HCT116 (cell line): Measurements from ENCODE around the gene OSBPL5. TPM values are rescaled to one million over a fixed set of nuclear protein-coding genes. Genes with fewer than 3 reads are reported as not detected.

Source experiments
- ATAC-seq: fragments of 200-7000 bp; cut with Tn5 transposase; 2 replicates; pipeline ENCODE4 v1.9.1; 2020; ENCODE audit warnings: mild to moderate bottlenecking, moderate library complexity
- BruUV-seq: library from RNA; stranded (reverse); fragments of 400-500 nt; replicated peaks from 2 replicates; lab custom pipeline; 2021; lab: Mats Ljungman, UMichigan
- CTCF ChIA-PET: fragments of 300-600 bp; sonication (Branson Sonifier 250); formaldehyde crosslinking; loops from one replicate; lab custom pipeline; 2021; ENCODE audit warnings: antibody characterized with exemption; lab: Charles Lee
- POLR2A ChIA-PET: fragments of 300-600, 350-600 bp; sonication (Branson Sonifier 250); formaldehyde crosslinking; loops from one replicate; lab custom pipeline; 2021; ENCODE audit warnings: antibody characterized with exemption; lab: Charles Lee
- RAD21 ChIA-PET, 2 experiments: fragments of 300-600 bp; sonication (Branson Sonifier 250); formaldehyde crosslinking; loops; one replicate each; lab custom pipeline; 2023; ENCODE audit warnings: low total read pairs in 2 of 2; ENCODE audit not compliant: uncharacterized antibody in 2 of 2, unreplicated experiment in 2 of 2, low non-redundant PET in 1 of 2; lab: Charles Lee
- DNase-seq: peaks from one replicate; pipeline ENCODE4 v3.0.0-alpha.2; 2010; ENCODE audit warnings: low read depth, low spot score
- H2AFZ ChIP-seq: fragments of 200-600 bp; shearing (Covaris generic), sonication (generic); 2 replicates; pipeline ENCODE4 v1.6.1; 2017; ENCODE audit warnings: low read depth, mixed run types, mixed read lengths, antibody characterized with exemption, low read length; ENCODE audit not compliant: poor library complexity, severe bottlenecking
- H3K27ac ChIP-seq: 2 replicates; pipeline ENCODE4 v1.5.1; 2012; ENCODE audit warnings: low read depth, low read length
- H3K27me3 ChIP-seq: fragments of 200-600 bp; sonication (generic); 2 replicates; pipeline ENCODE4 v1.6.1; 2016; ENCODE audit warnings: mixed run types, low read length, mixed read lengths; ENCODE audit not compliant: insufficient read depth
- H3K36me3 ChIP-seq, 2 experiments: fragments of 200-500 bp in 1 of 2; fragments of 200-600 bp in 1 of 2; sonication (Bioruptor generic) in 1 of 2; sonication (generic) in 1 of 2; 2 replicates each; pipeline versions ENCODE4 v1.5.1 to v1.6.1; 2014 to 2016; ENCODE audit warnings: low read length in 2 of 2, inconsistent platforms in 1 of 2, mixed read lengths in 1 of 2, mixed run types in 1 of 2; ENCODE audit not compliant: insufficient read depth in 2 of 2, control insufficient read depth in 1 of 2
- H3K4me1 ChIP-seq, 2 experiments: fragments of 200-600 bp in 1 of 2; sonication (generic) in 1 of 2; 2 replicates each; pipeline versions ENCODE4 v1.5.1 to v1.6.1; 2012 to 2017; ENCODE audit warnings: low read length in 2 of 2, inconsistent platforms in 1 of 2, mild to moderate bottlenecking in 1 of 2, mixed read lengths in 1 of 2, mixed run types in 1 of 2, moderate library complexity in 1 of 2; ENCODE audit not compliant: insufficient read depth in 2 of 2, control insufficient read depth in 1 of 2
- H3K4me2 ChIP-seq: fragments of 200-600 bp; sonication (generic); 2 replicates; pipeline ENCODE4 v1.6.1; 2017; ENCODE audit warnings: mixed run types, low read length, mixed read lengths
- H3K4me3 ChIP-seq, 2 experiments: fragments of 200-600 bp in 1 of 2; sonication (generic) in 1 of 2; replicated peaks in 1 of 2; 2 replicates each; pipeline ENCODE4 v1.5.1; 2011 to 2016; ENCODE audit warnings: low read length in 2 of 2, control low read depth in 1 of 2, low read depth in 1 of 2, mild to moderate bottlenecking in 1 of 2, mixed read lengths in 1 of 2, mixed run types in 1 of 2
- H3K79me2 ChIP-seq: fragments of 200-600 bp; sonication (generic); 2 replicates; pipeline ENCODE4 v1.6.1; 2017; ENCODE audit warnings: mild to moderate bottlenecking, mixed run types, low read length, moderate library complexity, mixed read lengths; ENCODE audit not compliant: insufficient read depth
- H3K9ac ChIP-seq: fragments of 200-600 bp; sonication (generic); 2 replicates; pipeline ENCODE4 v1.6.1; 2016; ENCODE audit warnings: low read length, mixed read lengths
- H3K9me2 ChIP-seq: fragments of 200-600 bp; sonication (generic), shearing (Covaris generic); 2 replicates; pipeline ENCODE4 v1.6.1; 2017; ENCODE audit warnings: mixed run types, mild to moderate bottlenecking, moderate library complexity; ENCODE audit not compliant: insufficient read depth
- H3K9me3 ChIP-seq, 2 experiments: fragments of 200-500 bp in 1 of 2; fragments of 200-600 bp in 1 of 2; sonication (Bioruptor generic) in 1 of 2; sonication (generic) in 1 of 2; 2 replicates each; pipeline ENCODE4 v1.6.1; 2014 to 2017; ENCODE audit warnings: low read length in 2 of 2, mixed read lengths in 2 of 2, inconsistent platforms in 1 of 2, low read depth in 1 of 2, mild to moderate bottlenecking in 1 of 2, mixed run types in 1 of 2, moderate library complexity in 1 of 2; ENCODE audit not compliant: control insufficient read depth in 1 of 2, insufficient read depth in 1 of 2
- H4K20me1 ChIP-seq: fragments of 200-600 bp; sonication (generic), shearing (Covaris generic); 2 replicates; pipeline ENCODE4 v1.6.1; 2017; ENCODE audit warnings: mixed run types, mild to moderate bottlenecking, moderate library complexity; ENCODE audit not compliant: insufficient read depth
- CBX3 ChIP-seq: IDR thresholded peaks from 2 replicates; pipeline ENCODE4 v1.6.1; 2012; ENCODE audit warnings: low read depth
- CEBPB ChIP-seq: IDR thresholded peaks from 2 replicates; pipeline ENCODE4 v1.6.1; 2012; ENCODE audit warnings: low read depth
- CTCF ChIP-seq, 3 experiments: fragments of 200-600 bp in 1 of 3; sonication (generic) in 1 of 3; IDR thresholded peaks in 2 of 3; conservative IDR thresholded peaks in 1 of 3; 2 replicates each; pipeline ENCODE4 v1.5.1; 2012 to 2017; ENCODE audit warnings: low read depth in 2 of 3, low read length in 2 of 3, antibody characterized with exemption in 1 of 3, borderline replicate concordance in 1 of 3, control low read depth in 1 of 3, mild to moderate bottlenecking in 1 of 3, mixed read lengths in 1 of 3, mixed run types in 1 of 3, moderate library complexity in 1 of 3; ENCODE audit not compliant: insufficient read depth in 1 of 3
- EGR1 ChIP-seq: IDR thresholded peaks from 2 replicates; pipeline ENCODE4 v1.6.1; 2012; ENCODE audit warnings: low read depth
- ELF1 ChIP-seq: IDR thresholded peaks from 2 replicates; pipeline ENCODE4 v1.6.1; 2012; ENCODE audit warnings: low read depth, borderline replicate concordance
- EZH2 ChIP-seq: fragments of 200-600 bp; sonication (generic); IDR thresholded peaks from 2 replicates; pipeline ENCODE4 v1.6.1; 2017; ENCODE audit warnings: antibody characterized with exemption, mixed run types
- EZH2phosphoT487 ChIP-seq: fragments of 200-600 bp; IDR thresholded peaks from 2 replicates; pipeline ENCODE4 v1.6.1; 2018; ENCODE audit warnings: antibody characterized with exemption, borderline replicate concordance
- FOSL1 ChIP-seq: IDR thresholded peaks from 2 replicates; pipeline ENCODE4 v1.6.1; 2012; ENCODE audit warnings: low read depth
- JUND ChIP-seq: IDR thresholded peaks from 2 replicates; pipeline ENCODE4 v1.6.1; 2012
- MAX ChIP-seq: IDR thresholded peaks from 2 replicates; pipeline ENCODE4 v1.6.1; 2012
- POLR2A ChIP-seq: IDR thresholded peaks from 2 replicates; pipeline ENCODE4 v1.7.0; 2011; ENCODE audit warnings: borderline replicate concordance; ENCODE audit not compliant: insufficient read depth, insufficient read length; ENCODE audit errors: extremely low read depth
- POLR2AphosphoS5 ChIP-seq: IDR thresholded peaks from 2 replicates; pipeline ENCODE4 v1.6.1; 2011; ENCODE audit warnings: mild to moderate bottlenecking, low read depth, low read length, moderate library complexity
- RAD21 ChIP-seq: IDR thresholded peaks from 2 replicates; pipeline ENCODE4 v1.6.1; 2012; ENCODE audit warnings: low read depth, mild to moderate bottlenecking
- SIN3A ChIP-seq: IDR thresholded peaks from 2 replicates; pipeline ENCODE4 v1.6.1; 2012; ENCODE audit warnings: low read depth
- SRF ChIP-seq: IDR thresholded peaks from 2 replicates; pipeline ENCODE4 v1.6.1; 2012; ENCODE audit warnings: low read depth
- YY1 ChIP-seq: IDR thresholded peaks from 2 replicates; pipeline ENCODE4 v1.6.1; 2011; ENCODE audit warnings: low read length, low read depth, moderate library complexity, mild to moderate bottlenecking; ENCODE audit not compliant: insufficient replicate concordance; ENCODE audit errors: extremely low read depth
- ZBTB33 ChIP-seq: IDR thresholded peaks from 2 replicates; pipeline ENCODE4 v1.6.1; 2011; ENCODE audit warnings: mild to moderate bottlenecking, low read length, moderate library complexity; ENCODE audit not compliant: insufficient replicate concordance; ENCODE audit errors: extremely low read depth
- intact Hi-C: fragments of 100-400 bp; cut with micrococcal nuclease; formaldehyde crosslinking; loops from 2 replicates; pipeline ENCODE4 v1.10.0; 2022
- total RNA-seq: library from RNA; stranded (reverse); gene quantifications from one replicate; pipeline ENCODE4 v1.2.1, GENCODE V29; 2021; ENCODE audit not compliant: unreplicated experiment

OSBPL5 gene
- total RNA-seq, 1 experiment from 2014 or later: 44.2 TPM

- ChIA-PET POLR2A (no interaction called here), CTCF (interaction anchor here (1.4 kb wide), 1 partner anchor 8 kb away, joined by 3 read pairs; no protein-coding TSS in a partner anchor), RAD21 (no interaction called here)
- Histone ChIP-seq H3K36me3 (no peaks in the 10 kb centered on the region), H3K4me1 (peaks cover 0 to 9% of the 10 kb centered on the region in 2 experiments; a peak in 2 of 4 replicates), H2AFZ (no peak overlapping the region), H3K4me3 (no peak overlapping the region), H3K27ac (no peak overlapping the region), H3K27me3 (no peaks in the 10 kb centered on the region), H3K4me2 (no peak overlapping the region), H3K79me2 (no peaks in the 10 kb centered on the region), H3K9ac (no peak overlapping the region), H4K20me1 (no peaks in the 10 kb centered on the region), H3K9me2 (no peaks in the 10 kb centered on the region), H3K9me3 (no peaks in the 10 kb centered on the region)
- DNase-seq: no peak
- no peak for ATAC-seq
- BruUV-seq: no TSS peak
- intact Hi-C loops: no loop called here
- TF ChIP-seq CBX3: no peak
- 0 out of 2 replicates have a peak, but pooled peaks have one; percentile 6 for TF ChIP-seq POLR2AphosphoS5
These were observed 78.4 kb downstream of the OSBPL5 start for GRCh38 chr11:3086671-3087150.

GRCh38 chr11:3086114-3086513 is 79.0 kb downstream of the OSBPL5 start:
- BruUV-seq: no TSS peak
- Histone ChIP-seq H3K9me2 (no peaks in the 10 kb centered on the region), H3K4me1 (peaks cover 0 to 10% of the 10 kb centered on the region in 2 experiments; a peak in 2 of 4 replicates), H3K9me3 (no peaks in the 10 kb centered on the region), H3K4me3 (no peak overlapping the region), H3K36me3 (no peaks in the 10 kb centered on the region), H3K79me2 (no peaks in the 10 kb centered on the region), H3K9ac (no peak overlapping the region), H3K27me3 (no peaks in the 10 kb centered on the region), H2AFZ (no peak overlapping the region), H4K20me1 (no peaks in the 10 kb centered on the region), H3K27ac (no peak overlapping the region), H3K4me2 (no peak overlapping the region)
- POLR2A ChIA-PET: no interaction called here
- intact Hi-C loops: no loop called here
- CTCF ChIA-PET: interaction anchor here (0.7 to 1.4 kb wide), 2 partner anchors 9 to 156 kb away, joined by 3 read pairs; no protein-coding TSS in a partner anchor
- TF ChIP-seq CTCF (IDR thresholded peaks at IDR 0.05 in 2 of 3, conservative IDR thresholded peaks at IDR 0.05 in 1 of 3; ENCODE audit: borderline replicate concordance in 1 of 3, insufficient read depth in 1 of 3, low read depth in 2 of 3, low read length in 2 of 3): no peak
- no peak for TF ChIP-seq SIN3A
- no peak for TF ChIP-seq EGR1
- TF ChIP-seq JUND: no peak
- no peak for TF ChIP-seq EZH2
- TF ChIP-seq EZH2phosphoT487: no peak
- TF ChIP-seq POLR2AphosphoS5: no peak
- no peak for TF ChIP-seq ELF1
- TF ChIP-seq POLR2A: no peak
- TF ChIP-seq SRF: no peak
- no peak for TF ChIP-seq MAX
- TF ChIP-seq FOSL1: no peak
- TF ChIP-seq RAD21: no peak
- no peak for TF ChIP-seq CEBPB
- TF ChIP-seq ZBTB33: no peak
- TF ChIP-seq YY1: no peak
- no peak for DNase-seq
- RAD21 ChIA-PET: no interaction called here
- ATAC-seq: no peak
